NT2/D1 (cell line): ENCODE data around the gene SCLY.
"Not testable (repeated sequence)": the region's sequence is repeated elsewhere in the genome, so short reads cannot be mapped to it uniquely, and the experiment has no call there.

Experiments used
- DNase-seq: peaks from one replicate; pipeline ENCODE4 v3.0.0-alpha.2; 2011; ENCODE audit warnings: low read depth, low spot score
- H3K27me3 ChIP-seq: 2 replicates; pipeline ENCODE4 v1.6.0; 2011; ENCODE audit warnings: mild to moderate bottlenecking; ENCODE audit not compliant: insufficient read length, insufficient read depth
- H3K36me3 ChIP-seq: 2 replicates; pipeline ENCODE4 v1.6.1; 2011; ENCODE audit warnings: mild to moderate bottlenecking, low read length, mixed read lengths; ENCODE audit not compliant: insufficient read depth, insufficient read length
- H3K4me1 ChIP-seq: 2 replicates; pipeline ENCODE4 v1.5.1; 2011; ENCODE audit not compliant: insufficient read depth, insufficient read length
- H3K4me3 ChIP-seq: 2 replicates; pipeline ENCODE4 v1.5.1; 2011; ENCODE audit warnings: low read depth; ENCODE audit not compliant: insufficient read length
- H3K9ac ChIP-seq: 2 replicates; pipeline ENCODE4 v1.6.0; 2011; ENCODE audit warnings: low read depth; ENCODE audit not compliant: insufficient read length
- H3K9me3 ChIP-seq: 2 replicates; pipeline ENCODE4 v1.5.1; 2011; ENCODE audit warnings: mild to moderate bottlenecking, low read length; ENCODE audit not compliant: insufficient read depth
- SUZ12 ChIP-seq: IDR thresholded peaks from 2 replicates; pipeline ENCODE4 v1.6.1; 2011; ENCODE audit not compliant: insufficient read length, insufficient read depth; ENCODE audit errors: extremely low read depth
- YY1 ChIP-seq: IDR thresholded peaks from 2 replicates; pipeline ENCODE4 v1.6.1; 2011; ENCODE audit not compliant: insufficient read length, insufficient read depth
- ZNF274 ChIP-seq: IDR thresholded peaks from 2 replicates; pipeline ENCODE4 v1.6.1; 2011; ENCODE audit warnings: mild to moderate bottlenecking, low read depth, low read length

Gene SCLY

GRCh38 chr2:238042849-238043584, 17.8 kb upstream of the SCLY start:
- Histone ChIP-seq H3K27me3 (no peaks in the 10 kb centered on the region), H3K4me3 (no peak overlapping the region), H3K36me3 (peaks cover 43% of the 10 kb centered on the region), H3K9me3 (no peaks in the 10 kb centered on the region; the same call in 1 of the 2 replicates), H3K4me1 (no peaks in the 10 kb centered on the region), H3K9ac (no peak overlapping the region)
- no peak for DNase-seq
- no peak for TF ChIP-seq ZNF274
- no peak for TF ChIP-seq SUZ12
- no peak for TF ChIP-seq YY1

- Histone ChIP-seq H3K9me3 (no peaks in the 10 kb centered on the region; the same call in 1 of the 2 replicates), H3K36me3 (peaks cover 36% of the 10 kb centered on the region)
- no peak for TF ChIP-seq YY1
- no peak for TF ChIP-seq ZNF274
- no peak for TF ChIP-seq SUZ12
Measured at GRCh38 chr2:238043851-238044250, 16.9 kb upstream of the SCLY start.

GRCh38 chr2:238045575-238045974, 15.2 kb upstream of the SCLY start:
- H3K4me1 ChIP-seq: no peaks in the 10 kb centered on the region
- no peaks in the 10 kb centered on the region for H3K27me3 ChIP-seq
- H3K9me3 ChIP-seq: no peaks in the 10 kb centered on the region; the same call in 1 of the 2 replicates
- H3K4me3 ChIP-seq: no peak overlapping the region
- DNase-seq: no peak
- H3K9ac ChIP-seq: no peak overlapping the region
- H3K36me3 ChIP-seq: peaks cover 20% of the 10 kb centered on the region
- TF ChIP-seq SUZ12: no peak
- TF ChIP-seq YY1: no peak
- no peak for TF ChIP-seq ZNF274

More at GRCh38 chr2:238043851-238044250, 16.9 kb upstream of the SCLY start:
- H3K4me1 ChIP-seq: no peaks in the 10 kb centered on the region
- H3K9ac ChIP-seq: no peak overlapping the region
- no peak for DNase-seq
- H3K4me3 ChIP-seq: no peak overlapping the region
- no peaks in the 10 kb centered on the region for H3K27me3 ChIP-seq

GRCh38 chr2:238046725-238047270, 14.0 kb upstream of the SCLY start:
- no peaks in the 10 kb centered on the region for H3K4me1 ChIP-seq
- peaks cover 13% of the 10 kb centered on the region for H3K36me3 ChIP-seq
- no peaks in the 10 kb centered on the region for H3K27me3 ChIP-seq
- TF ChIP-seq YY1 (no peak), SUZ12 (no peak), ZNF274 (no peak)
- DNase-seq: no peak
- H3K9me3 ChIP-seq: no peaks in the 10 kb centered on the region; the same call in 1 of the 2 replicates
- no peak overlapping the region for H3K4me3 ChIP-seq
- H3K9ac ChIP-seq: no peak overlapping the region

GRCh38 chr2:238053191-238053776, 7.5 kb upstream of the SCLY start:
- TF ChIP-seq SUZ12 (no peak), ZNF274 (no peak), YY1 (no peak)
- Histone ChIP-seq H3K36me3 (no peaks in the 10 kb centered on the region), H3K9ac (no peak overlapping the region), H3K4me3 (no peak overlapping the region), H3K4me1 (no peaks in the 10 kb centered on the region), H3K9me3 (peaks cover 8% of the 10 kb centered on the region; the same call in 1 of the 2 replicates), H3K27me3 (no peaks in the 10 kb centered on the region)
- DNase-seq: no peak

GRCh38 chr2:238055841-238056240, 5.0 kb upstream of the SCLY start:
- Histone ChIP-seq H3K9me3 (peaks cover 15% of the 10 kb centered on the region; the same call in 1 of the 2 replicates), H3K4me3 (no peak overlapping the region), H3K9ac (no peak overlapping the region), H3K36me3 (no peaks in the 10 kb centered on the region), H3K27me3 (no peaks in the 10 kb centered on the region), H3K4me1 (no peaks in the 10 kb centered on the region)
- DNase-seq: no peak
- TF ChIP-seq YY1 (no peak), SUZ12 (no peak), ZNF274 (no peak)

DNA sequence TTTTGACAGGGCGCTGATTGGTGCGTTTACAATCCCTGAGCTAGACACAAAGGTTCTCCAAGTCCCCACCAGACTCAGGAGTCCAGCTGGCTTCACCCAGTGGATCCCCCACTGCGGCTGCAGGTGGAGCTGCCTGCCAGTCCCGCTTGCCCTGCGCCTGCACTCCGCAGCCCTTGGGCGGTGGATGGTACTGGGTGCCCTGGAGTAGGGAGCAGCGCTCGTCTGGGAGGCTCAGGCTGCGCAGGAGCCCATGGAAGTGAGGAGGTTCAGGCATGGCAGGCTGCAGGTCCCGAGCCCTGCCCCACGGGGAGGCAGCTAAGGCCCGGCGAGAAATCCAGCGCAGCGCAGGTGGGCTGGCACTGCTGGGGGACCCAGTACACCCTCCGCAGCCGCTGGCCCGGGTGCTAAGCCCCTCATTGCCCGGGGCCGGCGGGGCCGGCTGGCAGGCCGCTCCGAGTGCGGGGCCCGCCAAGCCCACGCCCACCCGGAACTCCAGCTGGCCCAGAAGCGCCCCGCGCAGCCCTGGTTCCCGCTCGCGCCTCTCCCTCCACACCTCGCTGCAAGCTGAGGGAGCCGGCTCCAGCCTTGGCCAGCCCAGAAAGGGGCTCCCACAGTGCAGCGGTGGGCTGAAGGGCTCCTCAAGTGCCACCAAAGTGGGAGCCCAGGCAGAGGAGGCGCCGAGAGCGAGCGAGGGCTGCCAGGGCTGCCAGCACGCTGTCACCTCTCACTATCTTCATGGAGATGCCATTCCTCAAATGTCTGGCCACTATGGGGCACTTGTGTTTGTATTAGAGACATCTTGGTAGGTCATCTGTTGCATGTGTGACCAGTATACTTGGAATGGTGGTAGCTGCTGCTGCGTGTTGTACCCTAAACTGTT, 2.9 kb upstream of the SCLY start:
- H3K27me3 ChIP-seq, H3K9ac ChIP-seq, H3K4me3 ChIP-seq, DNase-seq, H3K36me3 ChIP-seq, H3K4me1 ChIP-seq: not testable (repeated sequence)
- peaks cover 15% of the 10 kb centered on the region; the same call in 1 of the 2 replicates for H3K9me3 ChIP-seq
